GM19328 (cell line): ENCODE data around the gene CTXND2.

ENCODE experiments used
- ATAC-seq: cut with Tn5 transposase; IDR thresholded peaks from one replicate; pipeline ENCODE4 v1.9.1; 2021; ENCODE audit warnings: mild to moderate bottlenecking, moderate library complexity; ENCODE audit not compliant: unreplicated experiment

The CTXND2 gene

GRCh38 chr1:150955280-150955679 is 68.3 kb downstream of the CTXND2 start:
- no peak for ATAC-seq

GRCh38 chr1:150957666-150958065 is 70.7 kb downstream of the CTXND2 start:
- ATAC-seq = no peak

- ATAC-seq = no peak
Measured at GRCh38 chr1:150960646-150961045, 73.7 kb downstream of the CTXND2 start.

- ATAC-seq = no peak
Measured at GRCh38 chr1:150961756-150962155, 74.8 kb downstream of the CTXND2 start.
